HG03064 (cell line): Measurements from ENCODE around the gene CSHL1.
"Not testable (repeated sequence)": the region's sequence is repeated elsewhere in the genome, so short reads cannot be mapped to it uniquely, and the experiment has no call there.

ENCODE experiments used
- ATAC-seq: cut with Tn5 transposase; IDR thresholded peaks from one replicate; pipeline ENCODE4 v1.9.1; 2021; ENCODE audit warnings: low read depth; ENCODE audit not compliant: unreplicated experiment

Gene CSHL1

DNA sequence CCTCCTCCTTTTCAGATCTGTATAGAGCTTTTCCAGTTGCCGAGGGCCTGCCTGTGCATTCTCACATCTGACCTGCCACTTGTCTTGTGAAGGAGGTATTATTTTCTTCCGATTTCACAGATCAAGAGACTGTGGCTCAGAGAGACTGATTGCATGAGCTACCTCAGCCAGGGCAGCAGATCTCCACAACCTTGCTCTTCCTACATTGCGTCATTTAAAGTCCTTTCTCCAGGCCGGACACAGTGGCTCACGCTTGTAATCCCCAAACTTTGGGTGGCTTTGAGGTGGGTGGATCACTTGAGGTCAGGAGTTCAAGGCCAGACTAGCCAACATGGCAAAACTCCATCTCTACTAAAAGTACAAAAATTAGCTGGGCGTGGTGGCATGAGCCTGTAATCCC, 9.0 kb upstream of the CSHL1 start:
- not testable (repeated sequence) for ATAC-seq

DNA sequence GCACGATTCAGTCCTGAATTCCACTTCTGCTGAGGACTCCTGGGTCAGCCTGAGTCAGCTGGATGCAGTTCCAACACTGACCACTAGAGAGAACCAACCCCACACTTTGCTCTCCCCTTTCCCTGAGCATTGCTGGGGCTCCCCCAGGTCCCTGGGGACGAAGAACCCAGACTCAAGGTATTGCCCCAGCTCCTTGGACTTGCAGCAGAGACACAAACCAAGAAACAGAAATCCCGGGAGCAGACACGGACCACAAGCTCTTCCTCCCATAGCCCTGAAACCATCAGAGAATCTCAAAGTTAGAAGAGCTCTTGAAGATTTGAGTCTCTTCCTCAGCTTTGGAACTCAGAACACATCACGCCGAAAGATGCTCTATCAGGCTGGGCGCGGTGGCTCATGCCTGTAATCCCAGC, 8.3 kb upstream of the CSHL1 start:
- ATAC-seq = no peak

DNA sequence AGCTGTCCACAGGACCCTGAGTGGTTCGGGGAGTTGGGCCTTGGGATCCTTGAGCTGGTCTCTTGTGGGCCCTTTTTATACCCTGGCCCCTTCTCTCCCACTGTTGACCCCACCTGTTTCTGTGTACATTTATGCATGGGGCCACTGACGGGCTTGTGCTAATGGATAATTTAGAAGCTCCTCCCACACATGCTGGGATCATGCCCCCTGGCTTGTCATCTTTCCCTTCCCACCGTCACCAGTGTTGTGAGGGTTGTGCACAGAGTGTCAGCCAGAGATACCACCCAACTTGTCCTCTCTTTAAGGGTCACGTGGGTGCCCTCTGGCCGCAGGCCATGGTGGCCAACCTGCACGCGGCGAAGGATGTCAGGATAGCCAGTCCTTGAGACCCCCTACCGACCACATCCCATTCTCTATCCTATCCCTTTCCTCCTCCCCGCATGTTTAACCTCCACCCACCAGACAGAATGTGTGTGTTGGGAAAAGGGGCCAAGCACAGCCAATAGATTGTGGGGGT, 7.8 kb upstream of the CSHL1 start, which contains the start of gene GH1:
TSS of gene GH1 (minus strand) at position 51 of the 517 bp plus-strand sequence. CDS start 63 bp downstream, outside the sequence.
- ATAC-seq = not testable (repeated sequence)

DNA sequence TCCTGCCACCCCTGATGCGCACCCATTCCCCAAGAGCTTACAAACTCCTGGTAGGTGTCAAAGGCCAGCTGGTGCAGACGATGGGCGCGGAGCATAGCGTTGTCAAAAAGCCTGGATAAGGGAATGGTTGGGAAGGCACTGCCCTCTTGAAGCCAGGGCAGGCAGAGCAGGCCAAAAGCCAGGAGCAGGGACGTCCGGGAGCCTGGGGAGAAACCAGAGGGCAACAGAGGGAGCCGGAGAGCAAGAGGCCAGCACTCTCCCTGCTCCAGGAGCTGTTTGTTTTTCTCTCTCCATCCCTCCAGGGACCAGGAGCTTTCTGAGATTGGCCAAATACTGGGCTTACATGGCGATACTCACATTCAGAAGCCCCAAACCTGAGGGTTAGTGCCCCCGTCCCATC, 7.2 kb upstream of the CSHL1 start:
- no peak for ATAC-seq

DNA sequence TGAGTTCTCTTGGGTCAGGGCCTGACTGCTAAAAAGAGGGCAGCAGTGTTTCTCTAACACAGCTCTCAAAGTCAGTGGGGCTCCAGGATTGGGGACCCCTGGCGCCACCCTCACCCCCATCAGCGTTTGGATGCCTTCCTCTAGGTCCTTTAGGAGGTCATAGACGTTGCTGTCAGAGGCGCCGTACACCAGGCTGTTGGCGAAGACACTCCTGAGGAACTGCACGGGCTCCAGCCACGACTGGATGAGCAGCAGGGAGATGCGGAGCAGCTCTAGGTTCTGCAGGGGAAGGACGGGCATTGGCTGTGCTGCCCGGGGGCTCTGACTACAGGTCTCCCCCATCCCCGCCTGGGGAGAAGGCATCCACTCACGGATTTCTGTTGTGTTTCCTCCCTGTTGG, 6.6 kb upstream of the CSHL1 start:
- no peak for ATAC-seq

DNA sequence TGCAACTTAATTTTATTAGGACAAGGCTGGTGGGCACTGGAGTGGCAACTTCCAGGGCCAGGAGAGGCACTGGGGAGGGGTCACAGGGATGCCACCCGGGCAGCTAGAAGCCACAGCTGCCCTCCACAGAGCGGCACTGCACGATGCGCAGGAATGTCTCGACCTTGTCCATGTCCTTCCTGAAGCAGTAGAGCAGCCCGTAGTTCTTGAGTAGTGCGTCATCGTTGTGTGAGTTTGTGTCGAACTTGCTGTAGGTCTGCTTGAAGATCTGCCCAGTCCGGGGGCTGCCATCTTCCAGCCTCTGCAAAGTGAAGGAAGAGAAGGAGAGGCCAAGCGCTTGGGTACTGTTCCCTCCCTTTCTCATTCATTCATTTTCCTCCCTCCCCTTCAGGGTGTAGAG, 6.1 kb upstream of the CSHL1 start:
- ATAC-seq = not testable (repeated sequence)

DNA sequence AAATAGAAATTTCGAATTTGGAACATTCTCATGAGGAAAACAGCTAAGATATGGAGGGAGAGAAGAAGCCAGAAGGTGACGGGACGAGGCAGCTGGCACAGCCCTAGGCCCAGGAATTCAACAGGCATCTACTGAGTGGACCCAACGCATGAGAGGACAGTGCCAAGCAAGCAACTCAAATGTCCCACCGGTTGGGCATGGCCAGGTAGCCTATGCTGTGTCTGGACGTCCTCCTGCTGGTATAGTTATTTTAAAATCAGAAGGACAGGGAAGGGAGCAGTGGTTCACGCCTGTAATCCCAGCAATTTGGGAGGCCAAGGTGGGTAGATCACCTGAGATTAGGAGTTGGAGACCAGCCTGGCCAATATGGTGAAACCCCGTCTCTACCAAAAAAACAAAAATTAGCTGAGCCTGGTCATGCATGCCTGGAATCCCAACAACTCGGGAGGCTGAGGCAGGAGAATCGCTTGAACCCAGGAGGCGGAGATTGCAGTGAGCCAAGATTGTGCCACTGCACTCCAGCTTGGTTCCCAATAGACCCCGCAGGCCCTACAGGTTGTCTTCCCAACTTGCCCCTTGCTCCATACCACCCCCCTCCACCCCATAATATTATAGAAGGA, 5.6 kb upstream of the CSHL1 start:
- no peak for ATAC-seq

DNA sequence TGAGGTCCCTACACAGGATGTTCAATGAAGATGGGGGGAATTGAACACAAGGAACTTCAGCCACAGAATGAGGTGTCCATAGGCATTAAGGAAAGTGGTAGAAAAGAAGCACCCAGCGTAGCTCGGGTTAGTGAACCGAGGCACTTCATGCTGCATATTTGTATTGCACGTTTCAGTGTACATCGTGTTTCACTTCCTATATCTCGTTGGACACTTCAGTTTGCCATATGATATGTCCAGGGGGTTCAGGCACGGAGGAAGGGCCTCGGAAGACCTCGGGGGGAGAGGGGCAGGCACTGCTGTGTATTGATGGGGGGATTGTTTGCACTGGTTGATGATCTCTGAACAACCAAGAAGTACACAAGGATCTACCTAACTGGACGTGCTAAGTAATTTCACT, 4.7 kb upstream of the CSHL1 start:
- not testable (repeated sequence) for ATAC-seq

DNA sequence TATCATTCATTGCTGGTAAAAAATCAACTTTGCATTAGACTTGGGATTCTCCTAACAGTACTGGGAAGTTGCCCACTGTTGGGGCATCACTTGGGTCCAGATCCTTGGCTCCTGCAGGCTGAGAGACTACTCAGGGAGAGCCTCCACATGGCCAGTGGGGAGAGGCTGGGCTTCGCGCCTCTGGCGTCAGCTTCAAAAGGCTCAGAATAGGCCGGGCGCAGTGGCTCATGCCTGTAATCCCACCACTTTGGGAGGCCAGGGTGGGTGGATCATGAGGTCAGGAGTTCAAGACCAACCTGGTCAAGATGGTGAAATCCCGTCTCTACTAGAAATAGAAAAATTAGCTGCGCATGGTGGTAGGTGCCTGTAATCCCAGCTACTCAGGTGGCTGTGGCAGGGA, 3.4 kb upstream of the CSHL1 start:
- no peak for ATAC-seq

DNA sequence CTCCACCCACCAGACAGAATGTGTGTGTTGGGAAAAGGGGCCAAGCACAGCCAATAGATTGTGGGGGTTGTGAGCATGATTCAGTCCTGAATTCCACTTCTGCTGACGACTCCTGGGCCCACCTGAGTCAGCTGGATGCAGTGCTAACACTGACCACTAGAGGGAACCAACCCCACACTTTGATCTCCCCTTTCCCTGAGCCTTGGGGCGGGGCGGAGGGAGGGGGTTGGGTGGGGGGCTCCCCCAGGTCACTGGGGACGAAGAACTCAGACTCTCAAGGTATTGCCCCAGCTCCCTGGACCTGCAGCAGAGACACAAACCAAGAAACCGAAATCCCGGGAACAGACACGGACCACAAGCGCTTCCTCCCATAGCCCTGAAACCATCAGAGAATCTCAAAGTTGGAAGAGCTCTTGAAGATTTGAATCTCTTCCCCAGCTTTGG, 621 bp upstream of the CSHL1 start:
- no peak for ATAC-seq

DNA sequence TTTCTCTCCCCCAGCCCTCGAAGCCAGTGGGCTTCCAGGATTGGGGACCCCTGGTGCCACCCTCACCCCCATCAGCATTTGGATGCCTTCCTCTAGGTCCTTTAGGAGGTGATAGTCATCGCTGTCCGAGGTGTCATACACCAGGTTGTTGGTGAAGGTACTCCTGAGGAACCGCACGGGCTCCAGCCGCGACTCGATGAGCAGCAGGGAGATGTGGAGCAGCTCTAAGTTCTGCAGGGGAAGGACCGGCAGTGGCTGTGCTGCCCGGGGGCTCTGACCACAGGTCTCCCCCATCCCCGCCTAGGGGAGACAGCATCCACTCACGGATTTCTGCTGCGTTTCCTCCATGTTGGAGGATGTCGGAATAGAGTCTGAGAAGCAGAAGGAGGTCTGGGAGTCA, 962 bp downstream of the CSHL1 start:
- no peak for ATAC-seq

DNA sequence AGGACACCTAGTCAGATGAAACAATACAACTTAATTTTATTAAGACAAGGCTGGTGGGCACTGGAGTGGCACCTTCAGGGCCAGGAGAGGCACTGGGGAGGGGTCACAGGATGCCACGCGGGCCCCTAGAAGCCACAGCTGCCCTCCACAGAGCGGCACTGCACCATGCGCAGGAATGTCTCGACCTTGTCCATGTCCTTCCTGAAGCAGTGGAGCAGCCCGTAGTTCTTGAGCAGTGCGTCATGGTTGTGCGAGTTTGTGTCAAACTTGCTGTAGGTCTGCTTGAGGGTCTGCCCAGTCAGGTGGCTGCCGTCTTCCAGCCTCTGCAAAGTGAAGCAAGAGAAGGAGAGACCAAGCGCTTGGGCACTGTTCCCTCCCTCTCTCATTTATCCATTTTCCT, 1.5 kb downstream of the CSHL1 start:
- ATAC-seq = not testable (repeated sequence)

DNA sequence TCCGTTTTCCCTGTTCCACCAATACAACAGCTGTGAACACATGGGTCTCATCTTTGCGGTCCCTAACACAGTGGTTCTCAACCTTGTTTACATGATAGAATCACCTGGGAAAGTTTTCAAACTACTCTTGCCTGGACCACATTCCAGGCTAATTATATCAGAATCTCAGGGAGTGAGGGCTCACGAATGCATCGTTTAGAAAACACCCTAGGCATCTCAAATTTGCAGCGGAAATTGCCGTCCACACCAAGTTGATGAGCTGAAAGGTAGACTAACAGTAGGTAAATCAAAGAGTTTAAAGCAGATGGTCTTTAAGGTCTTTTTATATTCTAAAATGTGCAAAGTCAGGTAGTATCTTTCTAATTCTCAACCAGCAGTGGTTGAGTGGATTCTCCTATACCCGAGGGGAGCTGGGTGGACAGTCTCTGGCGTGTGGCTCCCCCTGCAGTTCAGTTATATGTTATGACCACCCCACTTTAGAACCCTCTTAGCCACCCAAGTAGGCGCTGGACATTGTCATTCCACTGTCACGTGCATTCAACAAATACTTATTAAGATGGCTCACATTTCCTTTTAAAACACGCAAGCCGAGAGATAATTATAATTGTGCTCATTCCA, 3.8 kb downstream of the CSHL1 start:
- not testable (repeated sequence) for ATAC-seq

DNA sequence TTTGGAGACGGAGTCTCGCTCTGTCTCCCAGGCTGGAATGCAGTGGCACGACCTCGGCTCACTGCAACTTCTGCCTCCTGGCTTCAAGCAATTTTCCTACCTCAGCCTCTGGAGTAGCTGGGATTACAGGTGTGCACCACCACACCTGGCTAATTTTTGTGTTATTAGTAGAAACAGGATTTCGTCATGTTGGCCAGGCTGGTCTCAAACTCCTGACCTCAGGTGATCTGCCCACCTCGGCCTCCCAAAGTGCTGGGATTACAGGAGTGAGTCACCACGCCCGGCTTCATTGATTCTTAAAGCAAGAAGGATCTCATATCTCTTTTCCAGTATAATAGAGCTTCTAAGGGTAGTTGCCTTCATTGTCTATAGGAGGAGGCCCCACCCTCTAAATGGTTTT, 6.3 kb downstream of the CSHL1 start:
- not testable (repeated sequence) for ATAC-seq

DNA sequence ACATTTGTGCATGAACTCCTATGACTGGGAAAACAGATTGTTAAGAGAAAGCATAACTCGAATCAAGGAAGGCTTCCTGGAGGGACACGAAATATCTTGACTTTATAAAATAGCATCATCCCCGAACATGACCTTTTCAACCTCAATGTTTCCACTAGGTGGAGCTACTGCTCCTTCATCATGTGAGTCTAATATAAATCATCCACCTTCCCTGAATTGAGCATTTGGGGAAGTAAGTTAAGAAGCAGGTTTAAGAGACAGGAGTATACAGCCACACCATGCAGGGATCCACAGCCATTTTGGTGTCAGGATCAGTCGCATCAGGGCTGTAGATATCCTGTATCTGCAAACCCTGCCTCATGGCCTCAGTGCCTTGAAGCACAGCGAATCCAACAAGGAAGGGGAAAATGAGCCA, 7.3 kb downstream of the CSHL1 start:
- ATAC-seq = not testable (repeated sequence)

DNA sequence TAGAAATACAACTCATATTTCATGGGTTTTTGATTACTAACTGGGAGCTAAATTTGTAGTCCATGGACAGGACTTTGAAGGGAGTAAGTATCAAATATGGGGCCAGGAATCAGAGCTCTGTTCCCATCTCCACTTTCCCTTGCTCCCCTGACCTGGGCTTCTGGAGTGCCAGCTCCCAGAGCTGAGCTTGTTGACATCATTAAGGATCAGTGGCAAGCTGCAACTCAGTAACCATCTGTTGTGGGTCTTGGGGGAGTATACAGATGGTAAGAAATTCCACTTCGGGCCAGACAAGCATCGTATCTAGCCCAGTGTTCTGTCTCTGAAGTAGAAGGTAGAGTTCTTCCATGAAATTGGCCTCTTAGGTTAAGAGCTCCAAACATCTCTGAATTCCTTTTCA, 9.1 kb downstream of the CSHL1 start:
- not testable (repeated sequence) for ATAC-seq

DNA sequence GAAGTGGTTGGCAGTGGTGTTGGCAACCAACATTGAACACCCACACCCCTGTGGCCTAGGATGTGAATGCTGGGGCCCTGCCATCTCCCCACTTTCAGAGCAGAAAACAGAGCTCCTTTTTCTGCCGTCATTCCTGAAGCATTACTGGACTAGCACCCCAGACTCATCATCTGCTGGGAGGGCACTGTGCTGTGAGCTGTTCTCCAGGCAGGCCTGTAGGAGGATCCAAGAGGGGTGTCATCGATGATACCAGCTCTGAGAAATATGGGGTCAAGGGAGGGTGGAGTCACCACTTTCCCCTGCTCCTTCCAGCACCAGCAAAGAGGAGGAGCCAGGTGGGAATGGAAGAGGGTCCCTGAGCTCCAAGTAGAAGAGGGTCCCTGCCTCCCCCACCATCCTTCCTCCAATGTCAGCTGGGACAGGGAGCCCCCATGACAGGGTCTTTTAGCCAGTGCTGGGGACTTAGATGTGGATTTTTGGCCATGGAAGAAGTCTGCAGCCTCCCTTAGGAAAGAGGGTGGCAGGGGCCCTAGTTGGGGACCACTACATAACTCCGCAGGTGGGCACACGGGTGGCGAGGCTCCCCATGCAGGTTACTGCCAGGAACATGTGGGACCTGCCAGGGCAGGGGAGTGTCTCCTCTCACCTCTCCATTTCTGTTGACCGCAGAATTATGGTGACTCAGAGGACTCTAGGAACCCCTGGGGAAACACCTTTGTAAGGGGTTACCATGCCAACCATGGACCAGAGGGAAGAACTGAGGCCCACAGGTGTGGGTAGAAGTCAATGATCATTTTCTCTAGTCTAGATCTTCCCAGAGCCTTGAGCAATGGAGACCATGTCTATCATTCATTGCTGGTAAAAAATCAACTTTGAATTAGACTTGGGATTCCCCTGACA, 11.9 kb downstream of the CSHL1 start:
- ATAC-seq = not testable (repeated sequence)

DNA sequence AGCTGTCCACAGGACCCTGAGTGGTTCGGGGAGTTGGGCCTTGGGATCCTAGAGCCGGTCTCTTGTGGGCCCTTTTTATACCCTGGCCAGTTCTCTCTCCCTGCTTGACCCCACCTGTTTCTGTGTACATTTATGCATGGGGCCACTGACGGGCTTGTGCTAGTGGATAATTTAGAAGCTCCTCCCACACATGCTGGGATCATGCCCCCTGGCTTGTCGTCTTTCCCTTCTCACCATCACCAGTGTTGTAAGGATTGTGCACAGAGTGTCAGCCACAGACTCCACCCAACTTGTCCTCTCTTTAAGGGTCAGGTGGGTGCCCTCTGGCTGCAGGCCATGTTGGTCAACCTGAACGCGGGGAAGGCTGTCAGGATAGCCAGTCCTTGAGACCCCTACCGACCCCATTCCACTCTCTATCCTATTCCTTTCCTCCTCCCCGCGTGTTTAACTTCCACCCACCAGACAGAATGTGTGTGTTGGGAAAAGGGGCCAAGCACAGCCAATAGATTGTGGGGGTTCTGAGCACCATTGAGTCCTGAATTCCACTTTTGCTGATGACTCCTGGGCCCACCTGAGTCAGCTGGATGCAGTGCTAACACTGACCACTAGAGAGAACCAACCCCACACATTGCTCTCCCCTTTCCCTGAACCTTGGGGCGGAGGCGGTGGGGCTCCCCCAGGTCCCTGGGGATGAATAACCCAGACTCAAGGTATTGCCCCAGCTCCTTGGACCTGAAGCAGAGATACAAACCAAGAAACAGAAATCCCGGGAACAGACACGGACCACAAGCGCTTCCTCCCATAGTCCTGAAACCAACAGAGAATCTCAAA, 14.3 kb downstream of the CSHL1 start, which contains the start of gene CSH1:
TSS of gene CSH1 (minus strand) at position 51 of the 831 bp plus-strand sequence. CDS start 63 bp downstream, outside the sequence.
- not testable (repeated sequence) for ATAC-seq

DNA sequence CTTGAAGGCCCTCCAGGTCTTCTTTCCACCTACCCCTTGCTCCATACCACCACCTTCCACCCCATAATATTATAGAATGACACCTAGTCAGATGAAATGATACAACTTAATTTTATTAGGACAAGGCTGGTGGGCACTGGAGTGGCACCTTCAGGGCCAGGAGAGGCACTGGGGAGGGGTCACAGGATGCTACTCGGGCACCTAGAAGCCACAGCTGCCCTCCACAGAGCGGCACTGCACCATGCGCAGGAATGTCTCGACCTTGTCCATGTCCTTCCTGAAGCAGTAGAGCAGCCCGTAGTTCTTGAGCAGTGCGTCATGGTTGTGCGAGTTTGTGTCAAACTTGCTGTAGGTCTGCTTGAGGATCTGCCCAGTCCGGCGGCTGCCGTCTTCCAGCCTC, 16.2 kb downstream of the CSHL1 start:
- not testable (repeated sequence) for ATAC-seq

DNA sequence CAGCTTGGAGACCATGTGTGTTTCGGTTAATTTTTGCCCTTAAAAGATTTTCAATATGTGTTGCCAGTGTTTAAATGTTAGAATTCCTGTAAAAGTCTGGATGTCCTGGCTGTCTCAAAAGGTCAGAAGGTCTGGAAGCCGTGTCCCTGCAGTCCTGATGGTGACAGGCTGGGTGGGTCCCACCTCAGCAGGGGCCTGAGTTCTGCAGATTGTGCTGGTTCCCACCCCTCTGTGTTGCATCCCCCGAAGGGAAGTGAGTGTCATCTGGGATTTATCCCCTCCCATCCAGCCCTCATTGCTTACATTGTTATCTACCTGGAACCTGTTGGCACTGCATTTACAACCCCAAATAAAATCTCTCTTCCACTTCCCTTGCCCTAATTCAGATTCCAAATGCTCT, 17.0 kb downstream of the CSHL1 start:
- not testable (repeated sequence) for ATAC-seq
